ENCODE data around the gene AP2A2.

Gene AP2A2

DNA sequence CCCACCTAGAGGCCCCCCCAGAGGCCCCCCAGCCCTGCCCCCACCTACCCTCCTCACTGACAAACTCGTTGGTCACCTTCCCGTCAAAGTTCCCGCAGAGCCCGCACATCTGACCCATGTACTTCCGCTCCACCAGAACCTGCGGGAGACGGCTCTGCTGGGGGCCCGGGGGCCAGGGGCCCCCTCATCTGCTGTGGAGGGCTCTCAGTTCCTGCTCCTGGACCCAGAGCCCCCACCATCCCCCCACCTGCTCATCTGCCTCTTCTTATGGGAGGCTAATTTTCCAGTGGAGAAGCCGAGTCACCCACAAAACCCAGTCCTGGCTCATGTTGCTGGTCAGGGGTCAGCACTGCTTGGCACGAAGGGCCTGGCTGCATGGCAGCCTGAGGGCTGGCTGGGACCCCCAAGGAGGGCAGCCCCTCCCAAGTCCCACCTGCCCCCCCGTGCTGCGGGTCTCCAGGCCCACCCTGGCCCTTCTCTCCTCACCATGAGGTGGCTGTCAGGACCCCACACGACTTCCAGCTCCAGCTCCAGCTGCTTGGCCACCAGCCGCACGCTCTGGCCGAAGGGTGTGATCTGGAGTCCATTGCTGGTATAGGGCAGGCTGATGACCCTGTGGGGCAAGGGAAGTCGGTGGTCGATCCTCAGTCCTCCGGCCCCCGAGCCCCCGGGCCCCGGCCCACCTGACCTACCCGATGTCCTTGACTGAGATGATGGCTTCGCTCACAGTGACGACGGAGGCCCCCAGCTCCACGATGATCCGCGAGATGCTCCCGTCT is 105.6 kb downstream of the AP2A2 start:
- no peak for DNase-seq

DNA sequence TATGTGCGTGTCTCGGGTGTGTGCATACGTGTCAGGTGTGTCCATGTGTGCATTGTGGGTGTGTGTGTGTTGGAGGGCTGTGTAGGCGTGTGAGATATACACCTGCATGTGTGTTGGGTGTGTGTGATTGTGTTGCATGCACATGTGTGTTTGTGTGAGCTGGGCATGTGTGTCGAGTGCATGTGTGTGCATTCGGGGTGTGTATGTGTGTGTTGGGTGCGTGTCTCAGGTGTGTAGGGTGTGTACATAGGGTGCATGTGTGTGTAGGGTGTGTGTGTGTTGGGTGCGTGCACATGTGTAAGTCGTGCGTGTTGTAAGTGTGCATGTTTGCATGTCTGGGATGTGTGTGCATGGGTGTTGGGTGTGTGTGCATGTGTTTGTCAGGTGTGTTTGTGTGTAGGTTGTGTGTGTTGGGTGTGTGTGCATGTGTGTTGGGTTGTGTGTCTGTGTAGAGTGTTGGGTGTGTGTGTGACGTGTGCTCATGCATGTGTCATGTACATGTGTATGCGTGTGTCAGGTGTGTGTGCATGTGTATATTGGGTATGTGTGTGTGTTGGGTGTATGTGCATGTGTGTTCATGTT is 106.7 kb downstream of the AP2A2 start:
- DNase-seq: no peak

DNA sequence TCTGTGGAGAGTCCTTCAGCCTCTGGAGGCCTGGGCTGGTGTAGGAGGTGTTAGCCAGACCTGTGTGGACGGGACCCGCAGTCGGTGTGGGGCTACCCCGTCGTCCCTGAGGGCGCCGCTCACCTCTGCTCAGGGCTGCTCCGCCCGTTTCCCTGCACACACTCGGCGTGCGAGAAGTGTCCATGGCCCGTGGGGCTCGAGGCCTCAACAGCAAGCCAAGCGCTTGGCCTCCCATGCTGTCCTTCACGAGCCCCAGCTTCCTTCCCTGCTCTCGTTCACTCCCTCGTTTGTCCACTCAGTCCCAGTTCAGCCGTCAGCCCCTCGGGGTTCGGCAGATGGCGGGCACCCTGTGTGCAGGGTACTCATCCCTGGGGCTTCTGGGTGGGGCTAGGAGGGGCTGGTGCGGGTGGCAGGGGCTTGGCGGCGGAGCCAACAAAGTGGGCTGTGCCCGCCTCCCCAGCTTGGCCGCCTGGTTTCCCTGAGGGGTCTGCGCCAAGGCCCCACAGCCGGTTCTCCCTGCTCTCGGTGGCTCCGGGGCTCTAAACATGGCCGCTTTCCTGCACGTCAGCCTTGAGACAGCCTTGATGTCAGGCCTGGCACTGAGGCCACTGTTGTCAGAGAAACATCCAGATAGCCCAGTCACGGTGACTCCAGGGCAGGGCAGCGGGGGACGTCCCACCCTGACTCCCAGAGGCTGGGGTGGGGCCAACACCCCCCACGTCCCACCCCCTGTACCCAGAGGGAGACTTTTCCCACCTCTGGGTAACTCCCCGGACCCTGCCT is 107.5 kb downstream of the AP2A2 start:
- no peak for DNase-seq

DNA sequence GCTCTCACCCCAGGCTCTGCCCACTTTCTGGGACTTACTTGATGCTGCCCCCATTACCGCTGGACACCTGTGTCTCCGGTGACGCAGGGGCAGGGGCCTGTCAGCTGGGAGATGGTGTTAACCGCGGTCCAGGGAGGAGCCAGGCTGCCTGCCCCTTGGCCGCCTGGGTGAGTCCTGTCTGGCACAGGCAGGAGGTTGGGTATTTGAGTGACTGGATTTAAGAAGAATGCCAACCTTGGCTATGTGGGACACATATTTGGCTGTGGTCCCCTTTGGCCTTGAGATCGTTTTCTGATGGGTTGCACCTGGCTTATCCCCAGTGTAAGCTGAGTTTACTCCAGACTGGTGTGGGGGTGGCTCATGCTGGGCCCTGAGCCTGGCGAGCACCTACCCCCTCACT is 108.3 kb downstream of the AP2A2 start:
- no peak for DNase-seq

DNA sequence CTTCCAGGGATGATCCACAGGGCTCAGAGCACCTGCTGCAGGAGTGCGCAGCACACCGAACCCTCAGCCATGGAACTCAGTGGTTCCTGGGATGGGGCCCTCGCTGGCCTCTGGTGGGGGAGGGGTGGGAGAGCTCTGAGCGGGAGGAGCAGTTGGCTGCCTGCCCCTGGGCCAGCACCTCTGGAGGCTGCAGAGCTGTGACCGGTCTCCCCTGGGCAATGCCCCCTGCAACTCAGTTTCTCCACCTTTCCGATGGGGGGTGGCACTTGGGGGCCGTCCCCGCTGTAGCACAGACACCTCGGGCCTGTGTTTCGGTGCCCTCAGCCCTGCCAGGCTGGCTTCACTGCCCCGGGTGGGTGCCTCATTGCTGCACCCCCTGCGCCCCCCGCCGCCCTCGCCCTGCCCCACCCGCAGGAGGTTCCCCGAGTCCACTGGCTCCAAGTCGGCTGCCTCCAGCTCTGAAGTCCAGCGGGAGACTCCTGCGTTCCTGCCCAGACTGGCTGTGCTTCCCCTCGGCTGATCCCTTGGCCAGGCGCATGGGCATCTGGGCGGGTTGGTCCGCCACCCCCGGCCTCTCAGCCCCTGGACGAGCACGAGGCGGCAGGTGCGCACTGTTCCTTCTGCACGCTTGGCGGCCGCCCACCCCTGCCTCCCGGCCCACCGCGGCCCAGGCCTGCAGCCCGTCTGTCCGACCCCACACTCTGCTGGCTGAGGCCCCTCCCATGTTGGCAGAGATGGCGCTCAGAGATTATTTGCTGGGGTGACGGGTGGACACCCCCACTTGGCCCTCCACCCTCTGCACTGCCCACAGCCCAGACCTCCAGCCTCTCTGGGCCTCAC is 109.0 kb downstream of the AP2A2 start:
- DNase-seq: no peak

DNA sequence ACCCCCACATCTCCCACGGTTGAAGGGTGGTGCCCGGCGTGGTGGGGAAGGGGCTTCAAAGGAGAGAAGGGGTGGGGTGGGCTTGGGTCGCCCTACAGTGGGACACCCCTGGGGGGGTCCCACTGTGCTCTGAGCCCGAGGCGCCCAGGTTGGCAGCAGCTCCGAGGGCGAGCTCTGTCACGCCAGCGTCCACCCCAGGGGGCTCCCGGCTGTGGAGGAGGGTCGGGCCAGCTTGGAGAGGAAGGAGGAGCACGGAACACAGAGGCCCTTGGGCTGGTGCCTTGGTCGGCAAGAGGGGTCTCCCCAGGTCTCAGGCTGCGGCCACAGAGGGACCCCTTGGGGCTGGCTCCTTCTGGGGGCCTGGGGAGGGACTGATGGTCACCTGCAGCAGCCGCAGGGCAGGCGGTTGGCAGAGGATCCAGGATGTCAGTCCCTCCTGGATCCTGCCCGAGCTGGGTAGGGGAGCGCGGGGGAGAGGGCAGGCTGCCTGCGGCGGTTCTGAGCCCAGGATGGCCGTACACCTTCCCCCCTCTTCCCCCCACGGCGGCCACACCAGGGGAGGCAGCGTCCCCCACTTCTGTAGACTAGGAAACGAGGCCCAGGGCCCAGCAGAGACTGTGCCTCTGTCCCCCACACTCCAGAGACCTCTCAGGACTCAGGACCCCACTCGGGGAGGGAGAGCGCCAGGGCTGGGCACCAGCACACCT is 110.1 kb downstream of the AP2A2 start:
- DNase-seq: no peak

DNA sequence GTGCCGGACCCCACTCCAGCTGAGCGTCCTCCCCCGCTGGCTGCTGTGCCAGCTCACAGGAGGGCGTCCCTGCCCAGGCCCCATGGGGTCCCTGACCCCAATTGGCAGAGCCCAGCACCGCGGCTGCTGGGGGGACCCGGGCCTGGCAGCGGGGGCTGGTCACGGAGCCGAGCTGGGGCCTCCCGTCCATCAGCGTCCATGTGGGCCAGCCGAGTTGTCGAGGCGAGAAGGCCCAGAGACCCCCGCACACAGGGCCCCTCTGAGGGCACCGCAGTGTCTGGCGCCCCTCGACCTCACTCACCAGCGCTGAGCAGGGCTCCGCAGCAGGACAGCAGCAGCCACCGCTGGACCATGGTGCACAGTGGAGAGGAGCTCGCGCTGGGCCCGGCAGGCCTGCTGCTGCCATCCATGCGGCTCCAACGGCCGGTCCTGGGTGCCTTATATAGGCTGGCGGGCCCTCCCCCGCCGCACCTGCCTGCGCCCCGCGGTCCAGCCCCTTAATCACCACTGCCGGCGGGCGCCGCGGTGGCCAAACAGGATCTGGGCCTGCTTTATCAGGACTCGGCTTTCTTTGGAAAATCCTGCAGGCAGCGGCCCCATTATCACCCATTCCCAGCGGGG is 110.7 kb downstream of the AP2A2 start, which contains the start of gene MUC6:
TSS of gene MUC6 (minus strand) at position 416 of the 621 bp plus-strand sequence. CDS start at position 353, 63 bp downstream.
- no peak for DNase-seq

DNA sequence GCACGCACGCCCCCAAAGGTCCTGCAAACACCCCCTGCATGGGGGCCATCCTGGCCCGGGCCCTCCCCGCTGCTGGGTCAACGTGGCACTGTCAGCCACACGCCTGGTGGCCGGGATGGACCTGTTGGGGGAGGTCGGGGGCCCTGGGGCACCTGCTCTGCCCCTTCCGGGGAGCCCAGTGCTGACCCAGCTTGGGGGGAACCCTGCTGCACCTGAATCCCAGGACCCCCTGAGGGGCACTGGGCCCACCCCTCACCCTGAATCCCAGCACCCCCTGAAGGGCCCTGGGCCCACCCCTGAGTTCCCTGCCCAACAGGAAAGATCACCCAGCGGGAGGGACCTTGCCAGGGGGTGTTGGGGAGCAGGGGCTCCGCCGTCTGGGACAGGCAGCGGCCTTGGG is 111.3 kb downstream of the AP2A2 start:
- no peak for DNase-seq

DNA sequence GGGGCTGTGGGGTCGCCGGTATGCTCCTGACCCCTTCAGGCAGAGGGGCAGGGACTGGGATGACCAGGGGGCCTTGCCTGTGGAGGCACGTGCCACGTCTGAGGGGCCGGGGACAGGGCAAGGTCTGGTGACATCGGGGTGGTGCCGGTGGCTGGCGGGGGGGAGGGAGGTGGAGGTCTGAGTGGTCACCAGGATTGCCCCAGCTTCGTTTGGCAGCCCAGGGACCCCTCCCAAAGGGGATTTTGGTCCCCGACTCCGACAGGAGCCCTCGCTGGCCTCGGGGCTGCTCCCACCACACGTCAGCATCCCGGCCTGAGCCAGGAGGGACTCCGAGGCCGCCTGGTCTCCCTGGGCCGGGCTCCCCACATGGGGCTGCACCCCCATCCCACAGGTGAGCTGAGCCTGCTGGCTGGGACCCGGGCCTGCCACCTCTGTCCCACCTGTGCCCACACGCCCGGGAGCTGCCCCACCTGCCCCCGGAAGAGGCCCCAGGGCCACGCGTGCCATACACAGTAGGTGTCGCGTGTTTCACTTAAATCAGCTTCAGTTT is 111.9 kb downstream of the AP2A2 start:
- DNase-seq: no peak

DNA sequence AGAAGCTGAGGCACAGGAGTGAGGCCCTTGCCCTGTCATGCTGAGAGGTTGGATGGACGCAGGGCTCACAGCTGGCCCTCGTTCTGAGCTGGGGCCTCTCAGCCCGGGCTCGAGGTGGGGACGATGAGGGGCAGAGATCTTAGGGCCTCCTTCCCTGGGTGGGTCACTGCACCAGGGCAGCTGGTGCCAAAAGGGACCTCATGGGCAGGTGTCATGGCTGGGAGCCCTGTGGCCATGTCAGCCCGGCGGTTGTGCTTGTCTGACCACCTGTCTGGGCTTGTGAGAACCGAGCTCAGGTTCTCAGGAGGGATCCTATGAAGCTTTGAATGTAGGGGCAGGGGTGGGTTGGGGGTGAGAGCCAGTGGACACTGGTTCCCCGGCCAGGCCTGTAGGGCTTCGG is 112.7 kb downstream of the AP2A2 start:
- DNase-seq: no peak

DNA sequence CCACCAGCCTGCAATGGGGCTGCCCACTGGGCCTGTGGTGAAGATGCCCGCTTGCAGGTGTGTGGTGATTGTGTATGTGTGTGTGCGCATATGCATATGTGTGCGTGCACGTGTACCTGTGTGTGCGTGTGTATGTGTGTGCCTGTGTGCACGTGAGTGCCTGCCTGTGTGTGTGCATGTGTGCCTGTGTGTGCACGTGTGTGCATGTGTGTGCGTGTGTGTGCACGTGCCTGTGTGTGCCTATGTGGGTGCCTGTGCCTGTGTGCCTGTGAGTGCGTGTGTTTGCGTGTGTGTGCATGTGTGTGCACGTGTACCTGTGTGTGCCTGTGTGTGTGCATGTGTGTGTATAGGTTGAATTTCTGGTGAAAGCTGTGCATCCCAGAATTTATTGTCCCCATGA is 113.3 kb downstream of the AP2A2 start:
- no peak for DNase-seq

DNA sequence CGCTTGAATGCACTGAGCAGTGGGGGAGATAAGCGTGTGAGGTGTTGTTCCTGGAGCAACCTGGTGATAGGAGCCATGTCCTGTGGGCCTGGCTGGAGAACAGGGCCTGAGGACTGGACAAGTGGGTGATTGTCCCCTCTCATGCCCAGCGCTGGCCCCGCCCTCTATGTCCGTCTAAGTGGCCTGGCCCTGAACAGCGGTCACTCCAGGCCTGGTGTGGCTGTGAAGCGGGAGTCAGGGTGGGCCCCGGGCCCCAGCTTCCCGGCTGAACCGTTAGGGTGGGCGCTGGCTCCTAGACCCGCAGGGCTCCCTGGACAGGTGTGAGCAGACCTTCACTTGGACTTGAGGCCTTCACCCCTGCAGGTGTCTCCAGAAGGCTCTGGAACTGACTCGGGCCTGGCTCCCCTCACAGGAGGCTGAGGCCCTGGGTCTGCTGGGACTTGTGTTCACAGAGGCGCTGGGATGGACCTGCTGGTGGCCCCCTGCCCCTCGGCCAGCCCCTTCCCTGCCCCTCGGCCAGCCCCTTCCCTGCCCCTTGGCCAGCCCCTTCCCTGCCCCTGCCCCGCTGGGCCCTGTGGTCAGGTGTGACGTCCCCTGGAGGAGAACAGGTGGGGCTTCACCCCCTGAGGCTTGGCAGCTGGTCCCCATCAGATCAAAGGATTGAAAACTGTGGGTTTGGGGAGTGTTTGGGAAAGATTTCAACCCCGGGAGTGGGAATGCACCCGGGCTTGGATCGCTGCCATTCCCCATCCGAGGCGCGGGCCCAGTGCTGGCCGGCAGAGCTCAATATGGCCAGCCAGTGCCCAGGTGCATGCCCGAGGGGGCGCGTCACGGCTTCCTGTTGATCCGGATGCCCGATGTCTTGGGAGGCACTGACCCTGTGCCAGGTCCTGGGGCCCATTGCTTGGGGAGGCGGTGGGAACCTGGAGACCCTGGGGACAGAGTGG is 114.1 kb downstream of the AP2A2 start:
- no peak for DNase-seq

DNA sequence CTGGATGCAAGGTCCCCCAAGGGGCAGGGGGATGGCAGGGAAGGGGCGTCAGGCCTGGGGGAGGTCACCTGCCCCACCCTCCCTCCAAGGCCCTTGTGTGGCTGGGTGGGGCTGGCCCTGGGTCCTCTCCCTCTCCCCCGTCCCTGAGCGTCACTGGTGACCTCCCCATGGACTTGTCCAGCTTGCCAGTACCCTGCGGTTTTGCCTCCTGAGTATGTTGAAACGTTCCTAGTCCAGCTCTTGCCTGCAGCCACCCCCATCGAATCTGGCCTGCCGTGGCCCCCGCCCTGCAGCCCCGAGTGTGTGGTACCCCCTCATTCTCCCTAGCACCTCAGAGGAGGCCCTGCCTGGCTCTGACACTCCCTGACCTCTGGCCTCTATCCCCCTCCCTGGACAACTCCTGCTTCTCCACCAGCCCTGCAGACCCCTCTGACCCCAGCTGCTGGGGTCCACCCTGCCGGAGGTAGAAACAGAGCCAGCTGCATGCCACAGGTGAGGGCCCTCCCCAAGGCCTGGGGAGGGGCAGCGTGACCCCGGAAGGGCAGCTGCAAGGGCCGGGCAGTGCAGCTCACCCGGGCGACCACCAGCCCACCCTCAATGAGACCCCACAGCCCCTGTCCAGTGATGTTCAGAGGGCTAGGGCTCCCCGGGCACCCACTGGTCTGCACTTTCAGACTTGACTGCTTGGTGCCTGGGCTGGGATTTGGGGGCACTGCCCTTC is 114.9 kb downstream of the AP2A2 start:
- DNase-seq: no peak

DNA sequence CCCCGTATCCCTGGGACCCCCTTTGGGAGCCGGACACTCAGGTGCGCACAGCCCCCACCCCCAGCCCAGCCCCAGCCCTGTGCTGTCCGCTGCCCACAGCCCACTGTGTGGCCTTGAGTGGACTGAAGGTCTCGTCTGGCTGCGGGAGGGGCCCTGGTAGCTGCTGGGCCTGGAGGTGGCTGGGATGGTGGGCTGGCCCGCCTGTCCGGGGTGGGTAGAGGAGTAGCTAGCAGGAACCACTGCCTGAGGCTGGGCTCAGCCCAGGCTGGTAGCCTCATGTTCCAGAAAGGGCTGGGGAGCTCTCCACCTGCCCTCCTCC is 115.4 kb downstream of the AP2A2 start:
- no peak for DNase-seq

DNA sequence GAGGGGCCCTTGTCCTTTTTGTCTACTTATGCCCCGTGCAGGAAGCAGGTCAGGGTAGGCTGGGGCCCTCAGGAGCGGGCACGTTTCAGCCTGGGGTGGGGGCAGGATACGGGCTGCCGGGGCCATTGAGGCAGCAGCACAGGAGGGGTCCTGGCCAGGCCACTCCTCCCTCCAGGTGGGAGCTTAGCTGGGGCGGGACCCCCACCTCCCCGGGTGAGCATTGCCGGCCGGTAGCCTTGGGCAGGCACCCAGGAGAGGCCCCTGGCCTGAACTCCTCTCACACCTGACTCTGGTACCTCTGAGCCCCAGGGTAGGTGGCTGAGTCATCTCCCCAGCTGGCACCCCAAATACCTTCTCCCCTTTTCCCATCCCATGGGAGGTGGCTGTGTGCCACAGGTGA is 115.8 kb downstream of the AP2A2 start:
- DNase-seq: no peak

DNA sequence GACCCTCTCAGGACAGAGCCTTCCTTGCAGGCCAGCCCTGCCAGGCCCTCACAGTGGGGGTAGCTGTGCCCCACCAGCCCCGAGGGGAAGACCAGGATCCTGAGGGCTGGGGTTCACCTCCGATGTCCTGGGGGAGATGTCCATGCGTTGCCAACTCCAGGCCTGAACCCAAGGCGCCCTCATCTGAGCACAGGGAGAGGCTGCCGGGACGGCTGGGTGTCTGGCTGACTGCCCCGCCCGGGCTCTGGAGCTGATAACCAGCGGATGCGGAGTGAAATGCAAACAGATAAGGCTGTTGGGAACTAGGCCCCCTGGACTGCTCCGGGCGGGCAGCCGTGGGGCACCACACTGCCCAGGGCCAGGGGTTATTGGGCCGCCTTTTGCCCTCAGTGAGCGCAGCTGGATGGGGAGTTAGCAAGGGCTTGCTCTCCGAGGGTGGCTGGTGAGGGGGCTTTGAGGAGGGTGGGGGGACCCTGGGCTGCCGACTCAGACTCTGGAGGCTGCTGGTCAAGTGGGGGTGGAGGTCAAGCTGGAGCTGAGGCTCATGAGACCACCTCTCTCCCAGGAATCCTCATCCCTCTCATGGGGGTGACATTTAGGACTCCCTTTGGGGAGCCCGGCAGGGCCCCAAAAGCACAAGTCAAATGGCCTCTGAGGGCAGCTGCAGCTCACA is 116.4 kb downstream of the AP2A2 start:
- no peak for DNase-seq

DNA sequence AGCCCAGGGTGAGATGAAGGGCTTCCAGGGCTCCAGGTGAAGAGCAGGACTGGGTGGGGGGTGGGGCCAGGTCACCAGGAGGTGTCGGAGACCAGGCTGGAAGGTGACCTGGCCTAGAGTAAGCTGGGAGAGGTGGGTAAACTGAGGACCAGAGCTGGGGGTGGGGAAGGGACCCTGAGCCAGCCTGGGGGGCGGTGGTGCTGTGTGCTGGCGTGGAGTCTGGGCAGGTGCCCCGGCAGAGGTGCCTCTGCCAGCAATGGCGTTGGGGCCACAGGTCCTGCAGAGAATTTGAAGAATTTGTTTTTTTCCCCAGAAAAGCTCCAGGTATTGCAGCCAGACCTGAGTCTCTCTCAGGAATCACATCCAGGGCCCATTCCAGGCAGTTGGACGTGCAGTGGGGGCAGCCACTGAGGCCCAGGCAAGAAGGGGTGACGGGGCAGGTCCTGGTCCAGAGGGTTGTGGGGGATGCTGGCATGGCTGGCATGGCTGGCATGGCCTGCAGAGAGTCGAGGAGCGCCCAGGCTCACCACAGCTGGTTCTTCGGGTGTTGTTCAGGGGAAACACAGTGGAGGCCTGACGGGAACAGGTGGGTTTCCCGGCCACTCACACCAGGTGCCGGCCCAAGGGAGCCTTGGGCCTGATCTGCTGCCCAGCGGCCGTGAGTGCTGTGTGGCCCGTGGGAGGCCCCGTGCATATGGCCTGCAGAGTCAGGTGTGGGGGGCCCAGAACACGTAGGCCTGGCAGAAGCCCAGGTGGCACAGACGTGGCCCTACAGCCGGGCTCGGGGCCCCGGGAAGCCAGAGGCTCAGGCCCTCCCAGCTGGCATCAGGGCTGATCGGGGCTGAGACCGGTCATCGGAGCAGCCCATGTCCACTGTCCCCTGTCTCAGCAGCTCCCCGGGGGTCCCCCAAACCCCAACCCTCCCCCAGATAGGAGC is 117.2 kb downstream of the AP2A2 start:
- no peak for DNase-seq

DNA sequence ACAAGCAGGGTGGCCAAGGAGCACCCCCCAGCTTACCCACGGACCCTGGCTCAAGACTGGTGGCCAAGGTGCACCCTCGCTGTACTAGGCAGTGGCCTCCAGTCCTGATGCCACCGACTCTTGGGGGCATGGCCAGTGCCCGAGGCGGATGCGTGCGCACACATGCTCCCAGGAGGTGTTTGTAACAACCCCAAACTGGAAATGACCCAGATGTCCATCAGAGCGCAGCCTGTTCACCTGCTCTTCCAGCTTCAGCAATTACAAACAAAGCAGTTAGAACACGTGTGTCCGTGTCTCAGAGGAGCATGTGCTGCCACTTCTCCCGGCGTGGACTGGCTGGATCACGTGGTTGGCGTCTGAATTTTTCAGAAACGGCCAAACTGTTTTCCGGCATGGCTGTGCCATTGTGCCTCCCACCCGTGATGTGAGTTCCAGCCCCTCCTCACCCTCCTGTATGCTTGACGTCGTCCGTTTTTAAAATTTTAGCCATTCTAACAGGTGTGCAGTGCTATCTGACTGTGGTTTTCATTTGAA is 118.0 kb downstream of the AP2A2 start:
- DNase-seq: no peak
